HG03565 (cell line): ENCODE measurements around the gene DCAF12.
"Not testable (repeated sequence)": the region's sequence is repeated elsewhere in the genome, so short reads cannot be mapped to it uniquely, and the experiment has no call there.

Experiments
- ATAC-seq: cut with Tn5 transposase; IDR thresholded peaks from one replicate; pipeline ENCODE4 v1.9.1; 2021; ENCODE audit warnings: mild to moderate bottlenecking, moderate library complexity; ENCODE audit not compliant: unreplicated experiment

DCAF12 gene

DNA sequence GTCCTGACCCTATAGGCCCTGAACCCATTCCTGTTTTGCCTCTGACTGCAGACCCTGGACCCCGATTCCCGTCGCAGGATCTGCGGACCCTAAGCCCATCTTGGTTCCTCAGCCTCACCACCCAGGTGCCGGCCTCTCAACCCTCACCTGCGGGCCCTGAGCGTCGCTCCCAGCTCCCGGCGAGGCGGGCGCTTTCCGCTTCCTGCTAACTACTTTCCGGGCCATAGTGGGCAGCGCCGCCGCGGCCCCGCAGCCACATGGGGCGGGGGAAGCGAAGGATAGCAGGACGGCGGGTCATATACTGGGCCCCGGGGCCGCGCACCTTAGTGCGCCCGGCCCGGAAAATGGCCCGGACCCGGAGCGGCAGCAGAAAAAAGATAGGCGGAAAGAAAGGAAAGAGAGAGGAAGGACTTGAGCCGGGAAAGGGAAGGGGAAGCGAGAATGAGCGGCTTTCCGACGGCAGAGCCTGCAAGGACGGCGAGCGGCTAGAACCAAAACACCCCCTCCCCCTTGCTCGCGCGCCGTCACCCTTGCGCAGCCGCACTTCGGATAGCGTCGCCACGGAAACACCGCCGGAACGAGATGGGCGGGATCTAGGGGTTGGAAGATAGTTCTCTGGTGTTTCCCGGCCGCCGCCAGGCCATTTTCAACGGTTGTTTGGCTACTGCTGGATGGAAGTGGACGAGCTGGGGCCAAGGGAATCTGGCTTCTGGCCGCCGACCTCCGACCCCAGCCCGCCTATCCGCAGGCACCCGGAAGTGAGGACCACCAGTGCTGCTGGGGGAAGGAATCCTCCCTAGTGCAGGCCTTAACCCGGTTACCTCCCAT is at the start of gene DCAF12:
Gene DCAF12, minus strand, starts transcription at position 492 of the 828 bp plus-strand sequence. Its CDS starts 267 bp downstream, at position 225.
- peak; percentile 57 for ATAC-seq

- ATAC-seq = no peak
Measured at GRCh38 chr9:34176089-34176488, 49.6 kb upstream of the DCAF12 start.

- peak; percentile 71 for ATAC-seq
Measured at GRCh38 chr9:34171753-34172535, 45.4 kb upstream of the DCAF12 start.

DNA sequence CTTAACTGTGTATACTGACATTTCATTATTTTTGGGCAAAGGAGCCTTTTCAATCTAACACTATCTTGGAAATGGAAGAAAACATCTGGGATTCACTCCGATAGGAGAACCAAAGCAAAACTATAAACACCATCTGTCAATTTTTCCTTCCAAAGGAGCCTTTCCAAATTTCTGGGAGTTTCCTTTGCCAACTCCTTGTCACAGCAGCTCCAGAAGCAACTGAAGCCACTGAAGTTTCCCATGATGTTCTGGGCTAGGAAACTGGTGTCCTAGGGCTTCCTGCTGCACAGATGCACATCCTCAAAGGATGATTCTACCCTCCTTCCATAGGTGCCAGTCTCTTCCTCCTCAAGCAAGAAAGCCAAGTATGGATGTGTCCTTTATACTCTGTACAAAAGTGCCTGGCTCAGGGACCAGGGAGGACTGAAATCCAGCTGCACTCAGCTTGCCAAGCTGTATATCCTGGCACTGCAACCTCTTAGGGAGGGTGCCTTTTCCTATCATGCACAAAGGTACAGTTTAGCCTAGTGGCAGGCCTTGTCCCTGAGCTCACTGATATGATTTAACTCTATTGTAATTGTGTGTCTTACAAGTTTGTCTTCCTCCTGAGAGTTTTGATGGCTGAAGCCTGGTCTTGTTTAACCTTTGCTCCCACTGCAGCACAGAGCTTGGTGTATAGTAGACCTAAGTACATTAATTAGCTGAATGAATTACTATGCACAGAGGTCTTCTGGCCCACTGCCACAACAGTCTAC is 43.9 kb upstream of the DCAF12 start:
- no peak for ATAC-seq

GRCh38 chr9:34169125-34169524 is 42.6 kb upstream of the DCAF12 start:
- no peak for ATAC-seq

DNA sequence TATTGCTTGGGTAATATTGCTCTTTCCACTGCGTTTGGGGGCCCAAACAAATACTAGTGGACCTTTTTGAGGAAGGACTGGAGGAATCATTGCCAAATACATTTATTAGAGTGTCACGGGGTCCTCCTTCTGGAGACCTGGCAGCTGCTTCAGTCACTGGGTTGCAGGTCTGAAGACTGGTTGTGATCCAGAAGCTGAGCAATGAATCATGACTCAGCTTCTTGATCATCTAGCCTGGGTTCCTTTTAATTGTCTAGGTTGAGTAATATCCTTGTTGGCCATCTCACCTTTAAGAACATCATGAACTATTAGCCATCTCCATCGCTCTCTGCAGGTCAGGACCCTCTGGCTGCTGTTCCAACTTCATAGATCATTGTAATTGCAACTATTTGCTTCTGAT is 36.9 kb upstream of the DCAF12 start:
- no peak for ATAC-seq

DNA sequence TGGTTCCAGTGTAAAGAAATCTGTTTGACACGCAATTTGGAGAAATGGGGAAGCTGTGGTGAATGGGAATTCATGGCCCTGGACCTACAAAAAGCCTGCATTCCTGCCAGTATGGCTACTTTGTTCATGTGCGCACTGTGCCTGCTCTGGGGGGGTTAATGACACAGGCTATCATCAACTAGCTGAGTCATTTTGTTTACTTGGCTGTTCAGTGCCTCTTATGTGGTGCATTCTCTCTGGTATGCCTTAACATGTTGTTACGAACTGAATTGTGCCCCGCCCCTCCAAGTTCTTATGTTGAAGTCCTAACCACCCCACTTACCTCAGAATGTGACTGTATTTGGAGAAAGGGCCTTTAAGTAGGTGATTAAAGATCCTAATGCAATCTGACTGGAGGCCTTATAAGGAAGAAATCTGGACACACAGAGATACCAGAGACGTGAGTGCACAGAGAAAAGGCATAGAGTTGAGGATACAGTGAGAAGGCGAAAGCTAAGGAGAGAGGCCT is 31.9 kb upstream of the DCAF12 start:
- no peak for ATAC-seq

DNA sequence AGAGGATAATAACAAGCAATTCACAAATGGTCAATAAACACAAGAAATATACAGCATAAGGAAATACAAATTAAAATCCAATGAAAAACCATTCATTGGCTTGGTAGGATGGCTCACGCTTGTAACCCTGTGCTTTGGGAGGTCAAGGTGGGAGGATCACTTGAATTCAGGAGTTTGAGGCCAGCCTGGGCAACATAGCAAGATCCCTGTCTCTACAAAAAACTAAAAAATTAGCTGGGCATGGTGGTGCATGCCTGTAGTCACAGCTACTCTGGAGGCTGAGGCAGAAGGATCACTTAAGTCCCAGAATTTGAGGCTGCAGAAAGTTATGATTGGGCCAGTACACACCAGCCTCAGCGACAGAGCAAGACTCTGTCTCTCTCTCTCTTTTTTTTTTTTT is 31.4 kb upstream of the DCAF12 start:
- no peak for ATAC-seq

- no peak for ATAC-seq
Measured at GRCh38 chr9:34157318-34157717, 30.8 kb upstream of the DCAF12 start.

DNA sequence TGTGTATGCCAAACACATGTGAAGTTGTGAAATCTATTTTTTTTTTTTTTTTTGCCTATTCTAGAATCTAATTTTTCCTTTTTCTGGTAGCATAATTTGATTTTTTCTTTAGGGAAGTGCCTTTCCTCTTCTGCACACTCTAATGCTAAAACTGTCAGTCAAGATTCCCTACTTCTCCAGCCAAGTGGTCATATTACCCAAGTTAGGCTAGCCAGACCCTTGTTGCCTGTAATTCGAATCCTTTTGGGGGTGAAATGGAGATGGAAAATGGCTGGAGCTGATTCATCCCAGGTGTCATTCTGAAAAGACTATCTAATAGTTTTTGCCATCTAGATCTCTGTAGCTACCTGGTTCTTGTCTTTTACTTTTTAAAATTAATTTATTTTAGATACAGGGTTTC is 27.6 kb upstream of the DCAF12 start:
- ATAC-seq = no peak

DNA sequence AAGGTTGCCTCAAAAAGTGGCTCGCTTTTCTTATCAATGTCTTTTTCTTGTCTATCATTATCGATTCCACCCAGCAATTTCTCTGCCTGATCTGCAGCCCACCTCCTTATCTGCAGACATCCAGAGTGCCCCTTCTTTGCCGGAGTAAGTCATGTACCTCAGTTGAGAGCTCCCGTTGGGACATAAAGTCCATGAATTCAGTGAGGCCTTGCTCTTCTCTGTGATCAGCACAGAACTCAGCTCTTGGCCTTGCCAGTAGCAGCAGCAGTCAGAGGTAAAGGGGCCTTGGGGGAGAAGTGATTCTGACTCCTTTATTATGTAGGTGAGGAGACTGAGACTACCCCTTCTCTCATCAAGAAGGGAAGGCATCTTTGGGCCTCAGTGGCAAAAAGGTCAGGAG is 24.9 kb upstream of the DCAF12 start:
- no peak for ATAC-seq

DNA sequence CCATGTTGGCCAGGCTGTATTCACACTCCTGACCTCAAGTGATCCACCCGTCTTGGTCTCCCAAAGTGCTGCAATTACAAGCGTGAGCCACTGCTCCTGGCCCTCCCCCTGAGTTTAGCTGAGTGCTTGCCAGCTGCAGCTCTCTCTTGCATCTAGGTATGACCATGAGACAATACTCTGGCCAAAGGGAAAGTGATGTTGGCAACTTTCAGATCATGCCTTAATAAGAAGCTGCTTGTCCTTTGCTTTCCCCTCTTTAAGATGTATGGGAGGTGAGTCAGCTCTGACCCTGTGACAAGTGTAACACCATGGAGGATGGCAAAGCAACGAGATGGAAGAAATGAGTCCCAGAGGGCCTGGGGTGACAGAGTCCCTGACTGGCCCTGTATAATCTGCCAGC is 18.7 kb upstream of the DCAF12 start:
- ATAC-seq = no peak

- no peak for ATAC-seq
Measured at GRCh38 chr9:34143116-34143515, 16.6 kb upstream of the DCAF12 start.

DNA sequence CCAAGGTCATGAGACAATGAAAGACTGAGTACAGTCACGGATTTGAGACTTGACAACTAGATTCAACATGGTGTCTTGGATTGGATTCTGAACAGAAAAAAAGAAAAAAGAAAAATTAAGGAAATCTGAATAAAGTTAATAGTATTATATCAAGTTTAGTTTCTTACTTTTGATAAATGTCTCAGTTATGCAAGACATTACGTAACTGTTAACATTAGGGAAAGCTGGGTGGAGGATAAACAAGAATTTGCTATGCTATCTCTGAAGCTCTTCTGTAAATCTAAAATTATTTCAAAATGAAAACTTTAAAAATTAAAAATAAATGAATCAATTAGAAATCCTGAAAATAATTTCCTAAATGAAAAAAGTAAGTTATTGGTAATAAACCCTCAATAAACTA is 14.4 kb upstream of the DCAF12 start:
- ATAC-seq = no peak

DNA sequence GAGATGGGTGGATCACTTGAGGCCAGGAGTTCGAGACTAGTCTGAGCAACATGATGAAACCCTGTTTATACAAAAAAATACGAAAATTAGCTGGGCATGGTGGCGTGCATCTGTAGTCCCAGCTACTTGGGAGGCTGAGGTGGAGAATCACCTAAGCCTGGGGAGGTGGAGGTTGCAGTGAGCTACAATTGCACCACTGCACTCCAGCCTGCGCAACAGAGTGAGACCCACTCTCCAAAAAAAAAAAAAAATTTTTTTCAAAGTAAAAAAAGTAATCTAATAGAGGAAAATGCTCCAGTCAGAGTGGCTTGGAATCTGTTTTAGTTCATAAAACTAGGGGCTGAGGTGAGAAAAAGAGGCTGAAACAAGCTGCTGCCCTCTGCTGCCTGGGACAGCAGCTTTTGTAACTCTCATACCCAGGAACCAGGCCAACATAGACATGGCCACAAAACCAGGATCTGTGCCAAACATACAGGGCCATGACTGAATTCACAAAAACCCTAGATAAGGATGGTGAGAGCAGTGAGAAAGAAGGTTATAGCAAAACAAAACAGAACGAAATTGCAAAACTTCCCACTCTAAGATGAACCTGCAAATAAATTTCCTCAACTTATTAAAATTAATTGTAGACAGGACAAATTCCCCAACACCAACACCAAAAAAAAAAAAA is 13.1 kb upstream of the DCAF12 start:
- no peak for ATAC-seq

DNA sequence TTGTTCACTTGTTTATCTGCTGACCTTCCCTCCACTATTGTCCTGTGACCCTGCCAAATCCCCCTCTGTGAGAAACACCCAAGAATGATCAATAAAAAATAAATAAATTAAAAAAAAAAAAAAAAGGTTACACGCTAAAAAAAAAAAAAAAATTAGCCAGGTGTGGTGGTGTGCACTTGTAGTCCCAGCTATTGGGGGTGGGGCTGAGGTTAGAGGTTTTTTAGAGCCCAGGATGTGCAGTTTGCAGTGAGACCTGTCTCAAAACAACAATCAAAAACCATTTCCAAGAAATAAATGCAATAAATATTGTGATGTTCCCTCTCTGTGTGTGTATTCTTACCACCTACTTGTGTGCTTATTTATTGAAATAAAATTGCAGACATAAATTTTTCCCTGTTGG is 12.1 kb upstream of the DCAF12 start:
- ATAC-seq = not testable (repeated sequence)

DNA sequence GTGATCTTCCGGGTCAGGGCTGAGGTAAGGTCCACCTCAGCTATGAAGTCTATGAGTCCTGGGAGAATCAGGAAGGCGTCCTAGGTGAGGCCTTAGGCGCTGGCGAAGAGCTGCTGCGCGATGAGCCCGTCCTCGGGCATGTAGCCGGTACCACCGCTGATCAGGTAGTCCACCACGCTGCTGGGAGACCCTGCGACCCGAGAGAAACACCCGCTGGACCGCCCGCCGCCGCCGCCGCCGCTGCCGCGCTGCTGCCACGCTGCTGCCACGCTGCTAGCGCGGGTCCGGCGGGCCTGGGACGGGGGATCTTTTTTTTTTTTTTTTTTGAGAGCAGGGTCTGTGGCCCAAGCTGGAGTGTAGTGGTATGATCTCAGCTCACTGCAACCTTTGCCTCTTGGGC is 8.0 kb upstream of the DCAF12 start:
- ATAC-seq = no peak

GRCh38 chr9:34133436-34133949 is 7.0 kb upstream of the DCAF12 start:
- no peak for ATAC-seq

DNA sequence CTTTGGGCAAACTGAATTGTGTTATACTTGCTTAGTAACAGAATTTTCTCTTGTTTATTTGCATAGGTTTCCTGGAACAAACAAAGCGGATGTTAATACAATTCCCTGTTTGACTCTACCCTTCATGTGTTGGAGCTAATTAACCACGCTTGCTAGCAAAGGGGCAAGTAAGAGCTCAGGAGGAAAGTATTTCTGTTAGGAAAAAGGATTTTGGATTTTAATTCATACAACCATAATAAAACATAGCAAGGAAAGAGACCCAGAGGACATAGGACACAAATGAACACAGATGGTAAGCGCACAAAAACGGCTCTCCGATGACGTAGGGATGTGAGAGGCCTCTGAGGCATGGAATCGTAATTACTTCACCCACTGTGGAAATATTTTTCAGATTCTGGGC is 5.1 kb upstream of the DCAF12 start:
- ATAC-seq = no peak
